Glomerular visceral epithelial cell (primary cell): ENCODE data around the gene MEGF6.

Experiments used
- DNase-seq: peaks from one replicate; pipeline ENCODE4 v3.0.0-alpha.2; 2016; ENCODE audit errors: extremely low spot score

Gene MEGF6

DNA sequence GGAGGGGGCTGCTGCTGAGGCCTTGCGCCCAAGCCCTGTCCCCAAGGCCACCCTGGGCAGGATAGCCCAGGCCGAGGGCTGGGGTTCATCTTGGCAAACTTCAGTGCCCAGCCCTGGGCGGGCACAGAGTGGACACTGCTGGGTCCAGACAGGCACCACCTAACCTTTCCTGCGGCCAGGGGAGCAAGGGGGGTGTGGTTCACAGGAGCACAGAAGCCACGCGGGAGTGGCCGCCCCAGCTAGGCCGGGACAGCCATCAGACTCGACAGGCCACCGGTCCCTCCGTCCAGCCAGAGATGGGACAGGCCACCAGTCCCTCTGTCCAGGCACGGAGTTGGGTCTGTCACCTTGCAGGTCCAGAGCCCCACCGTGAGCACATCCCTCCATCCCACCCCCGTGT lies 127.9 kb downstream of the MEGF6 start:
- no peak for DNase-seq

DNA sequence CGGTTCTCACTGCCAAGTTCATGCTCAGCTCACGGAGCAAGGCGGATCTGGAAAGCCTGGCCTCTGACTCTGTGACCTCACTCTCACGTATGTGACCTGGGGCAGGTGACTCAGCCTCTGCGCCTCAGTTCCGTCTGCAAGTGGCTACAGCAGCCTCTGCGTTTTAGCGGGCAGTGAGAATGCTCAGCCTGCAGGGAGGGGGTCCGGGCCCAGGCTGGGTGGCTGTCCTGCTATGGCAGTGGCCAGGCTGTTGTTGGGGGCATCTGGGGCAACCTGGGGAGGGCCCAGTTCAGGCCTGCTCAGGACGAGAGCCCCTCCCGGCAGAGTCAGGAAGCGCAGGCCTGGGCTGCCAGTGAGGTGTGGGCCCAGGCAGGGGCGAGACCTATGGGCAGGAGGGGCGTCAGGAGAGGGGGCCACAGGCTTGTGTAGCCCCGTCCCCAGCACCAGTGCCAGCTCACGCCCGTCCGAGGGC lies 128.9 kb downstream of the MEGF6 start:
- no peak for DNase-seq

DNA sequence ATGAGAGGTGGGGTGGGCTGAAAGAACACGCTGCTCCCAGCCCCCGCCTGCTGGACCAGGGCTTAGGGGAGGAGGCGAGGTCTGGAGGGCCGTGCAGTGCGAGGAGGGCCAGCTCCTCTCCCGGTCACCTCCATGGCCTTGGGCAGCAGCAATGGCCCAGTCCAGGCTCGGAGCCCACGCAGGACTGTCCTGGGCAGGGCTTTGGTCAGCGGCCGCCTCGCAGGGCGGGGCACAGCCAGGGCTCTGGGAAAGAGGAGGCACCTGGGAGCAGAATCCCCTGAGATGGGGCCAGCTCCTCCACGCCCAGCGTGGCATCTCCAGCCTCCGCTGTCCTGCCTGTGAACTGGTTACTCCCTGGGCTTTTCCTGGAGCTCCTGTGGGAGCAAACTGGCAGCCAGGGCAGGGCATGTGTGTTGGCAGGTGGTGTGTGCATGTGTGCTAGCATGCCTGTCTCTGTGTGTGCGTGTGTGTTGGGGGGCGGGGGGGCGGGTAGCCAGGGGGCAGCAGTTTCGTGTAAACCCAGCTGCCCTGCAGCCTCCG lies 129.4 kb downstream of the MEGF6 start:
- DNase-seq = no peak

DNA sequence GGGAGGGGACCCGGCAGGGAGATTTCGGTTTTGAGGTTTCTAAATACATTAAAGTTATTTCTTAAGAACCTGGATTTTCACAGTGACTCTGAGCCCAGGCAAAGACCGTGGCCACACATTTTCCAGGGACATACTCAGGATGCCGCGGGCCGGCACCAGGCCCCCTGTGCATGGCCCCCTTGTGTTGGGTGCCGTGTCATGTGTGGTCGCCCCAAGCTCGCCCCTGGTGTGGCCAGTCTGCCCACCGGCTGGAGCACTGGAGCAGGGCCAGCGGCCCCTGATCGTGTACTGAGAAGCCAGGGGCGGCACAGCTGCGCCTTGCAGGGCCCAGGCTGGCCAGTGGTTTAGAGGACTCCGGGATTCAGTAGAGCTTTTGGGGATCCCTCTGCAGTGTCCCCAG lies 130.3 kb downstream of the MEGF6 start:
- no peak for DNase-seq

DNA sequence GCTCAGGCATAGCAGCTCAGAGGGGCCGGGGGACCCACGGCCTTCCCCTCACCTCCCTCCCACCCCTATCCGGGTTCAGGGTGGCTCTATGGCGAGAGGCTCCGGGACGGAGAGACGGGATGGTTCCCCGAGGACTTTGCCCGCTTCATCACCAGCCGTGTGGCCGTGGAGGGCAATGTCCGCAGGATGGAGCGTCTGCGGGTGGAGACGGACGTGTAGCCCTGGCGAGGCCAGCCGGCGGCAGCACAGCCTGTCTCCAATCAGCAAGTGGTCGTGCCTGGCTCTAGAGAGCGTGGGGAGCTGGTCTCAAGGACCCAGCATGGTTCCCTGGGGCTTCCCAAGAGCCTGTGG lies 131.0 kb downstream of the MEGF6 start:
- DNase-seq = no peak

DNA sequence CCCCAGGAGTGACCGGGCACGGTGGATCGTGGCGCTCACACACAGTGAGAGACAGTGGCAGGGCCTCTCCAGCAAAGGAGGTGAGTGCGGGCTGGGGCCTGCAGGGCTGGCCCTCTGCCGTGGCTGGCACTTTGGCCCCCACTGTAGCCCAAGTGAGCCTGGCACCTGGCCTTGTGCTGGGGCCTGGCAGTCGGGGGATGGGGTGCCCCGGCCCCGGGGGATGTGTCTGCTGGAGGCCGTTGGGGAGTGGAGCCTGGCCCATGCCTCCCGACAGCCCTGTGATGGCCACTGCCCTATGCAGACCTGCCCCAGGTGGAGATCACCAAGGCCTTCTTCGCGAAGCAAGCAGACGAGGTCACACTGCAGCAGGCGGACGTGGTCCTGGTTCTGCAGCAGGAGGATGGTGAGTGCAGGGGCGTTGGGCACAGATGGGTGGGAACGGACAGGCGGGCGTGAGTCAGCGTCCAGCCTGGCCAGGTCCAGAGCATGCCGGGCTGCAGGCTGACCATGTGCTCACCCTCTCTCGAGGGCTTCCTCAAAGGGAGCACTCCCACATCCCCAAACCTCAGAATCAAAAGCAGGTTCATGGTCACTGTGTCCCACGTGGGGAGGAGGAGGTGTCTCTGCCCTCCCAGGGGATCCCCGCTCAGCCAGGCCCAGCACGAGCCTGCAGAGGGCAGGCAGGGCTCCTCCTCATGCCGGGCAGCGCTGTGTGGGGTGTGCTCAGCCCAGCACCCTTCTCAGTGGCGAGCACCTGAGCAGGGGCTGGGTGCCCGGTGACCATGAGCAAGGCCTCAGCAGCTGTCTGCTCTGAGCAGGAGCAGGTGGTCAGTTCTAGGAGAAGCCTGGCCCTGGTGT lies 131.6 kb downstream of the MEGF6 start:
- no peak for DNase-seq

DNA sequence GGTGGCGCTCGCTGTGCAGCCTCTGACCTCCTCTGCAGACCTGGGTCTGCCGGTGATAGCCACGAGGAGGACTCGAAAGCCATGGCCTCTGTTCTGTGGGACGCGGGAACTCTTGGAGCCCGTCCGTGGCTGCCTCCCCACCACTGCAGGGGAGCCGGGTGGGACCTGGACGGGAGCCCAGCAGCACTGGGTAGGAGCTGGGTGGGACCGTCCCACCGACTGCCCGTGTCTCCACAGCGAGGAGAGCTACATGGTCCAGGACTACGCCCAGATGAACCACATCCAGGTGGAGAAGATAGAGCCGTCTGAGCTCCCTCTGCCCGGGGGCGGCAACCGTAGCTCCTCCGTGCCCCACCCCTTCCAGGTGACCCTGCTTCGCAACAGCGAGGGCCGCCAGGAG lies 133.1 kb downstream of the MEGF6 start:
- DNase-seq = no peak

DNA sequence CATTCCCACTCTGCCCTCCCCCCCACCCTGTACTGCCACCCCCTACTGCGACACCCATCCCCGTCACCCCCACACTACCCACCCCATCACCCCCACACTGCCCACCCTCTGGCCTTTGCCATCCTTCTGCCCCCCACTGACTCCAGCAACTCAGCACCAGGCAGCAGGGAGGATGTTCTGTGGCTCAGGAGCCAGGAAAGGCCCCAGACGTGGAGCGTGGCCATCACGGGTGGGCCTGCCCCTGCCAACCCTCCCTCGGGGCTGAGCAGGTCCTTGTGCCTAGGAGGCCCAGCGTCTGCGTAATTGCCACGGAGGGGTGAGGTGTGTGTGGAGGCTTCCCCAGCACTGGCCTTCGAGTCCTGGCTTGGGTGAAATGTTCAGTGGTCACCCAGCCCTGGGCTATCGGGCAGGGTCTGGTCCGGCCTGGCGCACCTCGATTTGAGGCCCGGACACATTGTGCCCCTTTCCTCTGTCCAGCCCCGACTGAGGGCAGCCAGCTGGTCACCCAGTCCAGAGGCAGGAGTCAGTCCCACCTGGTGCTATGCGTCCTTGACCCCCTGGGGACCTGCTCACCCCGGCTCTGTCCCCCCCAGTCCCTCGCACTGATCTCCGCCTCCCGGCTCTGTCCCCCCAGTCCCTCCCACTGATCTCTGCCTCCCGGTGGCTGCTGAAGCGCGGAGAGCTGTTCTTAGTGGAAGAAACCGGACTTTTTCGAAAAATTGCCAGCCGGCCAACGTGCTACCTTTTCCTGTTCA lies 133.9 kb downstream of the MEGF6 start:
- DNase-seq = no peak

DNA sequence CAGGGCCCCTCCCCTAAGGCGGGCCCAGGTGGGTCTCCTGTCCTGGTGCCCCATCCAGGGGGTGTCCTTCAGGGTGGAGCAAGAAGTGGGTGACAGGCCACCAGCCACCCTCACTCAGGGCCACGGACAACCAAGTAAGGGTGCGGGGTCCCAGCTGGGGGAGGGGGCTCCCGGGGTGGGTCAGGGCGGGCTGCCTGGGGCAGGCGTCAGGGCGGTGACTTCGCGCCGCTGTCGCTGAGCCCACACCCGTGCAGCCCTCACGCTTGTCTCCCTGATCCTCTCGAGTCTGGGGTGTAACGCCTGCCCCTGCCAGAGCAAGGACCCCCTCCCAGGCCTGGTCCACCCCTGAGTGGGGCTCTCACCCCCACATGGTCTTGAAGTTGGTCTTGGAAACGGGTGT lies 134.6 kb downstream of the MEGF6 start:
- no peak for DNase-seq

DNA sequence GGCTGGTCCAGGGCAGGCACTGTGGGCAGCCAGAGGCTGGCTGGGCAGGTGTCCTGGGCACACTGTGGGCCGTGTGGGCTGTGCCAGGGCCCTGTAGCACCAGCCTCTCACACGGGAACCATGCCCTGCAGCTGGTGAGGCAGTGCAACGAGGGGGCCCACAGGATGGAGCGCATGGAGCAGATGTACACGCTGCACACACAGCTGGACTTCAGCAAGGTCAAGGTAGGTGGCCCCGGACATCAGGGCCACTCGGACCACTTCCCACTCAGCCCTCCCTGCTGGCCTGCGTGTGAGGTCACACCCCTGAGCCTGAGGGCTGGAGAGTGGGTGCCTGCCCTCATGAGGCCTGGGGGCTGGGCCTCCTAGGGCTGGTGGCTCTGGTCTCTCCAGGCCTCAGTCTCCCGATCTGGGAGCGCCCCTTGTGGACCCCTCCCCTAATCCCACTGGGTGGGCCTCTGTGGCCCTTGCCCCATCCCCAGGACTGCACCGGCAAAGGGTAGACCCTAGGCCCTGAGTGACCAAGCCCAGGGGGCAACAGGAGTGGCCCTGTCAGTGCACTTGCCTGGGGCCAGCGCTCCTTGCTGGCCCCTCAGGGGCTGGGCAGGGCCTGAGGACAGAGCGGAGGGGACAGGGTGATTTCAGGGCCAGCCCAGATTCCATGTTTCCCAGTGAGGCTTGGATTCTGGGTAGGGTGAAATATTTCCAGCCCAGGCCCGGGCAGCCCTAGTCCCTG lies 135.3 kb downstream of the MEGF6 start:
- DNase-seq = no peak

- DNase-seq = no peak
Observed at GRCh38 chr1:3474421-3474820, 136.9 kb downstream of the MEGF6 start.

DNA sequence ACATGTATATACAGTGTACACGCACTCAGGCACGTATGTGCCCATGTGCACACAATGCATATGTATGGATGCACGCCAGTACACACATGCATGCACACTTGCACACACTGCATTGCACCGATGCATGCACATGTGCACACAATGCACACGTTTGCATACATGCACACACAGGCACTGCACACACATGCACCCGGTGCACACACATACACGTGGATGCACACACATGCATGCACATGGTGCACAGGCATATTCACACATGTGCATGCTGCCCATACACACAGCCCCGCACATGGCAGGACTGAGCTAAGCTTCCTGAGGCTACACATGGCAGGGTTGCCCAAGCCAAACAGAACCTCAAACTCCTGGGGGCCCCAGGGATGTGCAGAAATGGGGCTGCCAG lies 137.3 kb downstream of the MEGF6 start:
- no peak for DNase-seq

DNA sequence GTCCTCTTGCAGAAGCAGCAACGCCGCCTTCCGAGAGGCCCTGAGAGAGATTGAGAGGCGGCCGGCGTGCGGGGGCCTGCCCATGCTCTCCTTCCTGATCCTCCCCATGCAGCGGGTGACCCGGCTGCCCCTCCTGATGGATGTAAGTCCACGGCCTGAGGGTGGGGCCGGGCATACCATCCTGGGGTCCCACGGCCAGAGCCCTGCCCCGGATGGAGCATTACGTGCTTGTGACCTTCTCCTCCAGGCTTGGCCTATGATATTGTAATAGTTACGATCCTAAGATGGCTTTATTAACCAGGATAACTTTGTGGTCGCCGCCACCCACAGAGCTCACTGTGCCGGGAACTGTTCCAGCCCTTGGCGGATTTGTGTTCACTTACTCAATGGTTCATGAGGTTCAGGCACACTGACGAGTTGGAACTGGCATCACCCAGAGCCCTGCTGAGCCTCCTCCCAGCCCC lies 137.9 kb downstream of the MEGF6 start:
- DNase-seq = peak; percentile 83

DNA sequence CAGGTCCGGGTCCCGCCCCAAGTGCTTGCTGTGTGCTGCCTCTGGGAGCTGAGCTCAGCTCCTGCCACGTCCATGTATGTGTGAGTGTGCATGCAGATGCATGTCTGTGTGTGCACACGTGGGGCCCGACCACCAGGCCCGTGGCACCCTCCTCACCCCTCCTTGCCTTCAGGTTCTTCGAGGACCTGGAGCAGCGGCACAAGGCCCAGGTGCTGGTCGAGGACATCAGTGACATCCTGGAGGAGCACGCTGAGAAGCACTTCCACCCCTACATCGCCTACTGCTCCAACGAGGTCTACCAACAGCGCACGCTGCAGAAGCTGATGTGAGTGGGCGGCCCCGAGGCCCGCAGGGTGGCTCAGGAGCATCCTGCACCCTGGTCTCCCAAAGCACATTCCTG lies 138.4 kb downstream of the MEGF6 start:
- no peak for DNase-seq

DNA sequence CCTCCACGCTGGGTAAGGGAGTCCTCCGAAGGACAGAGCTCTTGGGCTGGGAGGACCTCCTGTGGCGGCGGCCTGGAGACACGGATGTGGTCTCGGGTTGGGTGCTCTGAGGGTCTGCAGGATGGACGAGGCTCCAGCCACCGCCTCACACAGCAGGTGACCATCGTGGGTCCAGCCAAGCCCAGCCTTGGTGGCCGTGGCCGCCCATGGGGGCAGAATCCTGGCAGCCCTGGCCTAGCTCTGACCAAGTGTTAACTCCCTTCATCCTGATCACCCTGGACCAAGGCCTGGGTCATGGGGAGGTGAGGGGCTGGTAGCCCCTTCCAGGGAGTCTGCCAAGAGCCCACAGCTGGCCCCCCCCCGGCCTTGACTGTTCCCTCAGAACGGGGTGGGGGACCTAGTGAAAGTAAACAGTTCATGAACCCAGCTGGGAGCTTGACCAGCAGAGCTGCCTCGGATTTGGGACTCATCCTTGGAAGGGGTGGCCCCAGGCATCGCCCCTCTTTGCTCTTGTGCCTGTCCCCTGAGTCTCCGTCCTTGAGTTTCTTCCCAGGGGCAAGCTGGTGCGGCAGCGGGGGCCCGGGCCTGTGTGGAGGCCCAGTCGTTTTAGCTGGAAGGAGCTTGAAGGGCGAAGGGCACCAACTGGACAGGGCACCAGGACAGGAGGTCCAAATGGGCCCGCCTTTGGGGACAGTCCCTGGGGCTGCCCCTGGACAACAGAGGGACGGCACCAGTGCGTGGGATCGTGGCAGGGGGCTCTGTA lies 139.0 kb downstream of the MEGF6 start:
- DNase-seq = no peak

GRCh38 chr1:3471356-3472087 lies 139.8 kb downstream of the MEGF6 start:
- peak; percentile 70 for DNase-seq

- DNase-seq = no peak
Observed at GRCh38 chr1:3470650-3471355, 140.5 kb downstream of the MEGF6 start.

GRCh38 chr1:3469849-3470649 lies 141.3 kb downstream of the MEGF6 start:
- no peak for DNase-seq
